GM23248 (cell line): ENCODE data around the gene EGLN3.

Source experiments
- EZH2 ChIP-seq: fragments of 200-600 bp; sonication (generic); IDR thresholded peaks from 2 replicates; pipeline ENCODE4 v1.6.1; 2018; ENCODE audit warnings: antibody characterized with exemption, mild to moderate bottlenecking; ENCODE audit not compliant: insufficient read depth, poor library complexity, severe bottlenecking
- EZH2phosphoT487 ChIP-seq: fragments of 200-600 bp; sonication (generic); IDR thresholded peaks from 2 replicates; pipeline ENCODE4 v1.6.1; 2018; ENCODE audit warnings: antibody characterized with exemption, moderate library complexity, mild to moderate bottlenecking, low read depth; ENCODE audit not compliant: insufficient read depth

GRCh38 chr14:33929799-33930408 is 21.0 kb downstream of the EGLN3 start:
- TF ChIP-seq EZH2: no peak
- TF ChIP-seq EZH2phosphoT487: no peak
